ENCODE data around the gene EAF1.

DNA sequence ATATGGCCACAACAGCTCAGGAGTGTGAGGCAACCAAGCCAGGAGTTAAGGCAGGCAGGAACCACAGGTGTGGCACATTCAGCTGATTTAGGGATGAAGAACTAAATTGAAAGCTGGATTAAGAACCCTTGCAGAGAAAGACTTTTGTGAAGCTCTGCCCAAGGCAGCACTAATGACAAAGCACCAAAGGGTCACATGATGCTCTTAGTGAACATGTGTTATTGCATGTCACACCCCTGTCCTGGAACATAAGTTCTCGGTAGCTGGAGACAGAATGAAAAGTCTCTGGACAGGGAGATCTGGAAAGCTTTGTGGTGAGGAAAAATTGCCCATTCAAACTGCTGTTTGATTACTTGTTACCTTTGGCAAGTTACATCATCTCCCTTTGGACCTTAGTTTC lies 3.2 kb downstream of the EAF1 start:
- TF ChIP-seq, protein P1, sequence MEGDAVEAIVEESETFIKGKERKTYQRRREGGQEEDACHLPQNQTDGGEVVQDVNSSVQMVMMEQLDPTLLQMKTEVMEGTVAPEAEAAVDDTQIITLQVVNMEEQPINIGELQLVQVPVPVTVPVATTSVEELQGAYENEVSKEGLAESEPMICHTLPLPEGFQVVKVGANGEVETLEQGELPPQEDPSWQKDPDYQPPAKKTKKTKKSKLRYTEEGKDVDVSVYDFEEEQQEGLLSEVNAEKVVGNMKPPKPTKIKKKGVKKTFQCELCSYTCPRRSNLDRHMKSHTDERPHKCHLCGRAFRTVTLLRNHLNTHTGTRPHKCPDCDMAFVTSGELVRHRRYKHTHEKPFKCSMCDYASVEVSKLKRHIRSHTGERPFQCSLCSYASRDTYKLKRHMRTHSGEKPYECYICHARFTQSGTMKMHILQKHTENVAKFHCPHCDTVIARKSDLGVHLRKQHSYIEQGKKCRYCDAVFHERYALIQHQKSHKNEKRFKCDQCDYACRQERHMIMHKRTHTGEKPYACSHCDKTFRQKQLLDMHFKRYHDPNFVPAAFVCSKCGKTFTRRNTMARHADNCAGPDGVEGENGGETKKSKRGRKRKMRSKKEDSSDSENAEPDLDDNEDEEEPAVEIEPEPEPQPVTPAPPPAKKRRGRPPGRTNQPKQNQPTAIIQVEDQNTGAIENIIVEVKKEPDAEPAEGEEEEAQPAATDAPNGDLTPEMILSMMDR (IDR thresholded peaks at IDR 0.05) = no peak
- no peak for TF ChIP-seq POLR2A (IDR thresholded peaks at IDR 0.05)

All from adrenal gland (tissue), 5 donors.